NCI-H1092 treated with DMSO at 0.1 percent for 48 hours (cell line): Measurements from ENCODE around the gene ZP3.
"Not testable (repeated sequence)": the region's sequence is repeated elsewhere in the genome, so short reads cannot be mapped to it uniquely, and the experiment has no call there.

Experiments
- DNase-seq: peaks from one replicate; lab custom pipeline; 2025; lab: John Stamatoyannopoulos, UW

ZP3 gene

GRCh38 chr7:76442664-76443446 is 18.1 kb downstream of the ZP3 start:
- not testable (repeated sequence) for DNase-seq

GRCh38 chr7:76443846-76444245 is 19.1 kb downstream of the ZP3 start:
- DNase-seq, result not testable (repeated sequence)

GRCh38 chr7:76445577-76446008 is 20.8 kb downstream of the ZP3 start:
- DNase-seq, result not testable (repeated sequence)

- DNase-seq, result not testable (repeated sequence)
Observed at GRCh38 chr7:76457017-76457416, 32.3 kb downstream of the ZP3 start.

- DNase-seq, result not testable (repeated sequence)
Observed at GRCh38 chr7:76458504-76458903, 33.8 kb downstream of the ZP3 start.

- not testable (repeated sequence) for DNase-seq
Observed at GRCh38 chr7:76460767-76461166, 36.0 kb downstream of the ZP3 start.

- DNase-seq, result not testable (repeated sequence)
Observed at GRCh38 chr7:76461464-76462101, 36.8 kb downstream of the ZP3 start, which contains the start of gene DTX2. DTX2 (plus strand) TSS chr7:76461709; CDS start chr7:76480510, 18,801 bp downstream.

GRCh38 chr7:76462271-76462882 is 37.6 kb downstream of the ZP3 start:
- DNase-seq, result not testable (repeated sequence)

GRCh38 chr7:76464959-76465358 is 40.2 kb downstream of the ZP3 start:
- not testable (repeated sequence) for DNase-seq

- not testable (repeated sequence) for DNase-seq
Observed at GRCh38 chr7:76465950-76466349, 41.2 kb downstream of the ZP3 start.

- DNase-seq, result not testable (repeated sequence)
Observed at GRCh38 chr7:76467743-76468404, 43.1 kb downstream of the ZP3 start.

- not testable (repeated sequence) for DNase-seq
Observed at GRCh38 chr7:76471556-76472221, 46.9 kb downstream of the ZP3 start.

GRCh38 chr7:76473097-76473496 is 48.3 kb downstream of the ZP3 start:
- not testable (repeated sequence) for DNase-seq

- not testable (repeated sequence) for DNase-seq
Observed at GRCh38 chr7:76476280-76476679, 51.5 kb downstream of the ZP3 start.

- DNase-seq, result not testable (repeated sequence)
Observed at GRCh38 chr7:76476742-76477474, 52.2 kb downstream of the ZP3 start.

- DNase-seq, result not testable (repeated sequence)
Observed at GRCh38 chr7:76479628-76480027, 54.9 kb downstream of the ZP3 start.

GRCh38 chr7:76480403-76481253 is 55.9 kb downstream of the ZP3 start:
- DNase-seq, result not testable (repeated sequence)

GRCh38 chr7:76482660-76483059 is 57.9 kb downstream of the ZP3 start:
- not testable (repeated sequence) for DNase-seq

- not testable (repeated sequence) for DNase-seq
Observed at GRCh38 chr7:76483081-76483480, 58.3 kb downstream of the ZP3 start.

GRCh38 chr7:76484456-76484855 is 59.7 kb downstream of the ZP3 start:
- DNase-seq, result not testable (repeated sequence)
